T1000 (cell line): ENCODE data around the gene ASAP2.

Experiments
- DNase-seq: peaks from one replicate; lab custom pipeline; 2025; ENCODE audit warnings: mixed read lengths; lab: John Stamatoyannopoulos, UW

ASAP2 gene

GRCh38 chr2:9205963-9206948, at the start of gene ASAP2:
TSS of gene ASAP2 (plus strand) at chr2:9206812. CDS start at chr2:9207105, 293 bp downstream.
- DNase-seq, result peak; percentile 63

- DNase-seq, result no peak
Measured at GRCh38 chr2:9158786-9159779, 47.5 kb upstream of the ASAP2 start.

GRCh38 chr2:9160732-9161131, 45.9 kb upstream of the ASAP2 start:
- no peak for DNase-seq

- no peak for DNase-seq
Measured at GRCh38 chr2:9162841-9163240, 43.8 kb upstream of the ASAP2 start.

- DNase-seq, result no peak
Measured at GRCh38 chr2:9163306-9164111, 43.1 kb upstream of the ASAP2 start.

- no peak for DNase-seq
Measured at GRCh38 chr2:9164112-9164608, 42.5 kb upstream of the ASAP2 start.

GRCh38 chr2:9165625-9166024, 41.0 kb upstream of the ASAP2 start:
- no peak for DNase-seq

GRCh38 chr2:9166579-9167377, 39.8 kb upstream of the ASAP2 start:
- no peak for DNase-seq

GRCh38 chr2:9167718-9168657, 38.6 kb upstream of the ASAP2 start:
- no peak for DNase-seq

GRCh38 chr2:9168821-9169221, 37.8 kb upstream of the ASAP2 start:
- no peak for DNase-seq

- no peak for DNase-seq
Measured at GRCh38 chr2:9169349-9170107, 37.1 kb upstream of the ASAP2 start.

- DNase-seq, result no peak
Measured at GRCh38 chr2:9170458-9171130, 36.0 kb upstream of the ASAP2 start.

GRCh38 chr2:9174771-9175437, 31.7 kb upstream of the ASAP2 start:
- DNase-seq, result peak; percentile 11

- DNase-seq, result no peak
Measured at GRCh38 chr2:9178110-9178903, 28.3 kb upstream of the ASAP2 start.

- DNase-seq, result peak; percentile 43
Measured at GRCh38 chr2:9178904-9179571, 27.6 kb upstream of the ASAP2 start.

- peak; percentile 75 for DNase-seq
Measured at GRCh38 chr2:9179572-9180201, 26.9 kb upstream of the ASAP2 start.
